Skin epidermis (tissue), 12 donors: ENCODE data around the gene HLTF.
"Not testable (repeated sequence)": the region's sequence is repeated elsewhere in the genome, so short reads cannot be mapped to it uniquely, and the experiment has no call there.

Experiments
- H3K27ac ChIP-seq, 21 experiments: fragments of 200-600 bp; sonication (generic) in 11 of 21; one replicate each; pipeline ENCODE4 v1.5.0; 2020; ENCODE audit warnings: mild to moderate bottlenecking in 3 of 21, inconsistent platforms in 2 of 21, moderate library complexity in 2 of 21
- H3K4me3 ChIP-seq, 7 experiments: fragments of 200-600 bp; sonication (generic) in 2 of 7; one replicate each; pipeline ENCODE4 v1.5.0; 2020; ENCODE audit warnings: inconsistent platforms in 2 of 7, mild to moderate bottlenecking in 2 of 7, moderate library complexity in 1 of 7

HLTF gene

GRCh38 chr3:149086232-149086988, at the start of gene HLTF:
HLTF (minus strand) TSS chr3:149086533; CDS start chr3:149086336, 197 bp downstream.
- H3K27ac ChIP-seq, result peak within 1 kb of the TSS in 17 of 21 experiments; percentile 7 to 78 (median 48)

GRCh38 chr3:149134575-149134974, 48.2 kb upstream of the HLTF start:
- H3K27ac ChIP-seq, result no peak overlapping the region

More at GRCh38 chr3:149086232-149086988, at the start of gene HLTF:
- peak within 1 kb of the TSS; percentile 41 to 81 (median 69) for H3K4me3 ChIP-seq

GRCh38 chr3:149131589-149131988, 45.3 kb upstream of the HLTF start:
- Histone ChIP-seq H3K4me3 (no peak overlapping the region), H3K27ac (peak overlapping the region in 4 of 21 experiments; percentile 4 to 54 (median 18))

More at GRCh38 chr3:149134575-149134974, 48.2 kb upstream of the HLTF start:
- no peak overlapping the region for H3K4me3 ChIP-seq

GRCh38 chr3:149129326-149130205, 43.2 kb upstream of the HLTF start, which contains the start of gene HPS3:
HPS3 (plus strand) TSS chr3:149129638; CDS start chr3:149129724, 86 bp downstream.
- H3K27ac ChIP-seq, result peak within 1 kb of the TSS; percentile 23 to 90 (median 80)

GRCh38 chr3:149128821-149129220, 42.5 kb upstream of the HLTF start:
- Histone ChIP-seq H3K4me3 (peak overlapping the region; percentile 68 to 97 (median 85)), H3K27ac (peak overlapping the region in 18 of 21 experiments; percentile 68 to 90 (median 84))

More at GRCh38 chr3:149129326-149130205, 43.2 kb upstream of the HLTF start, which contains the start of gene HPS3:
- H3K4me3 ChIP-seq, result peak within 1 kb of the TSS; percentile 68 to 97 (median 85)

- Histone ChIP-seq H3K4me3 (no peak overlapping the region), H3K27ac (no peak overlapping the region)
Measured at GRCh38 chr3:149122721-149123578, 36.6 kb upstream of the HLTF start.

GRCh38 chr3:149120051-149120972, 34.0 kb upstream of the HLTF start:
- no peak overlapping the region for H3K4me3 ChIP-seq
- H3K27ac ChIP-seq, result no peak overlapping the region

- no peak overlapping the region for H3K4me3 ChIP-seq
- H3K27ac ChIP-seq, result no peak overlapping the region
Measured at GRCh38 chr3:149119466-149119865, 33.1 kb upstream of the HLTF start.

GRCh38 chr3:149118724-149119123, 32.4 kb upstream of the HLTF start:
- no peak overlapping the region for H3K4me3 ChIP-seq
- no peak overlapping the region for H3K27ac ChIP-seq

GRCh38 chr3:149115114-149115513, 28.8 kb upstream of the HLTF start:
- Histone ChIP-seq H3K4me3 (no peak overlapping the region), H3K27ac (no peak overlapping the region)

- no peak overlapping the region for H3K27ac ChIP-seq
Measured at GRCh38 chr3:149114458-149114857, 28.1 kb upstream of the HLTF start.

GRCh38 chr3:149104484-149104883, 18.2 kb upstream of the HLTF start:
- H3K27ac ChIP-seq, result no peak overlapping the region
- H3K4me3 ChIP-seq, result no peak overlapping the region

More at GRCh38 chr3:149114458-149114857, 28.1 kb upstream of the HLTF start:
- H3K4me3 ChIP-seq, result no peak overlapping the region

GRCh38 chr3:149101641-149102040, 15.3 kb upstream of the HLTF start:
- Histone ChIP-seq H3K27ac (no peak overlapping the region), H3K4me3 (no peak overlapping the region)

- no peak overlapping the region for H3K27ac ChIP-seq
- no peak overlapping the region for H3K4me3 ChIP-seq
Measured at GRCh38 chr3:149101154-149101553, 14.8 kb upstream of the HLTF start.

- H3K4me3 ChIP-seq, H3K27ac ChIP-seq: not testable (repeated sequence)
Measured at GRCh38 chr3:149097987-149098386, 11.7 kb upstream of the HLTF start.

- Histone ChIP-seq H3K4me3 (no peak overlapping the region), H3K27ac (no peak overlapping the region)
Measured at GRCh38 chr3:149095487-149095886, 9.2 kb upstream of the HLTF start.

- Histone ChIP-seq H3K4me3 (no peak overlapping the region), H3K27ac (no peak overlapping the region)
Measured at GRCh38 chr3:149091983-149092382, 5.7 kb upstream of the HLTF start.

- H3K4me3 ChIP-seq, result no peak overlapping the region
- no peak overlapping the region for H3K27ac ChIP-seq
Measured at GRCh38 chr3:149090907-149091306, 4.6 kb upstream of the HLTF start.
